ENCODE results near the gene DNTTIP2.

GRCh38 chr1:93910305-93910704, 31.3 kb upstream of the DNTTIP2 start:
- TF ChIP-seq, protein P1, sequence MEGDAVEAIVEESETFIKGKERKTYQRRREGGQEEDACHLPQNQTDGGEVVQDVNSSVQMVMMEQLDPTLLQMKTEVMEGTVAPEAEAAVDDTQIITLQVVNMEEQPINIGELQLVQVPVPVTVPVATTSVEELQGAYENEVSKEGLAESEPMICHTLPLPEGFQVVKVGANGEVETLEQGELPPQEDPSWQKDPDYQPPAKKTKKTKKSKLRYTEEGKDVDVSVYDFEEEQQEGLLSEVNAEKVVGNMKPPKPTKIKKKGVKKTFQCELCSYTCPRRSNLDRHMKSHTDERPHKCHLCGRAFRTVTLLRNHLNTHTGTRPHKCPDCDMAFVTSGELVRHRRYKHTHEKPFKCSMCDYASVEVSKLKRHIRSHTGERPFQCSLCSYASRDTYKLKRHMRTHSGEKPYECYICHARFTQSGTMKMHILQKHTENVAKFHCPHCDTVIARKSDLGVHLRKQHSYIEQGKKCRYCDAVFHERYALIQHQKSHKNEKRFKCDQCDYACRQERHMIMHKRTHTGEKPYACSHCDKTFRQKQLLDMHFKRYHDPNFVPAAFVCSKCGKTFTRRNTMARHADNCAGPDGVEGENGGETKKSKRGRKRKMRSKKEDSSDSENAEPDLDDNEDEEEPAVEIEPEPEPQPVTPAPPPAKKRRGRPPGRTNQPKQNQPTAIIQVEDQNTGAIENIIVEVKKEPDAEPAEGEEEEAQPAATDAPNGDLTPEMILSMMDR (IDR thresholded peaks at IDR 0.05; ENCODE audit: low read depth, low read length, poor library complexity, severe bottlenecking): no peak
- no peak for TF ChIP-seq EZH2phosphoT487 (IDR thresholded peaks at IDR 0.05; ENCODE audit: borderline replicate concordance, low read length)

Data from DOHH2 (cell line).